OCI-LY3 (cell line): ENCODE measurements around the gene NECAB2.

Experiments used
- H2AFZ ChIP-seq: fragments of 200-600, 300-600 bp; shearing (Covaris generic); 2 replicates; pipeline ENCODE4 v1.6.0; 2014; ENCODE audit warnings: antibody characterized with exemption, low read depth, low read length
- H3K27ac ChIP-seq: fragments of 200-600, 300-600 bp; sonication (generic); 2 replicates; pipeline ENCODE4 v1.5.1; 2014; ENCODE audit warnings: mild to moderate bottlenecking, low read length, moderate library complexity, mixed read lengths
- H3K27me3 ChIP-seq: fragments of 200-600, 300-600 bp; sonication (generic); 2 replicates; pipeline ENCODE4 v1.6.1; 2014; ENCODE audit warnings: low read depth, low read length, mixed read lengths
- H3K36me3 ChIP-seq: fragments of 200-600, 300-600 bp; sonication (generic); replicated peaks from 2 replicates; pipeline ENCODE3; 2014; ENCODE audit warnings: low read depth, low read length, mixed read lengths
- H3K4me1 ChIP-seq: fragments of 300-600, 200-600 bp; sonication (generic); 2 replicates; pipeline ENCODE4 v1.6.1; 2014; ENCODE audit warnings: low read length, mixed read lengths
- H3K4me2 ChIP-seq: fragments of 200-600, 300-600 bp; sonication (generic); 2 replicates; pipeline ENCODE4 v1.6.1; 2014; ENCODE audit warnings: low read length, mixed read lengths
- H3K4me3 ChIP-seq: fragments of 300-600, 200-600 bp; sonication (generic); 2 replicates; pipeline ENCODE4 v1.5.1; 2014; ENCODE audit warnings: antibody characterized with exemption, mild to moderate bottlenecking, low read length, moderate library complexity
- H3K79me2 ChIP-seq: fragments of 300-600, 200-600 bp; shearing (Covaris generic); 2 replicates; pipeline ENCODE4 v1.6.1; 2014; ENCODE audit warnings: mild to moderate bottlenecking, low read length, mixed read lengths
- H3K9ac ChIP-seq: fragments of 300-600, 200-600 bp; shearing (Covaris generic); 2 replicates; pipeline ENCODE4 v1.6.0; 2014; ENCODE audit warnings: mild to moderate bottlenecking, low read length, moderate library complexity
- H3K9me3 ChIP-seq: fragments of 200-600, 300-600 bp; shearing (Covaris generic); 2 replicates; pipeline ENCODE4 v1.6.1; 2014; ENCODE audit warnings: low read length, mixed read lengths; ENCODE audit not compliant: insufficient read depth
- H4K20me1 ChIP-seq: fragments of 200-600, 300-600 bp; sonication (generic); 2 replicates; pipeline ENCODE4 v1.6.1; 2016; ENCODE audit warnings: low read length, mixed read lengths; ENCODE audit not compliant: insufficient read depth
- CTCF ChIP-seq: fragments of 200-600, 300-600 bp; sonication (generic); IDR thresholded peaks from 2 replicates; pipeline ENCODE4 v1.5.1; 2014; ENCODE audit warnings: antibody characterized with exemption, low read length, low read depth
- EZH2phosphoT487 ChIP-seq: fragments of 200-600 bp; shearing (Covaris generic); IDR thresholded peaks from 2 replicates; pipeline ENCODE4 v1.6.1; 2018; ENCODE audit warnings: antibody characterized with exemption, mixed run types, low read depth

The NECAB2 gene

GRCh38 chr16:83924686-83925085 lies 43.4 kb upstream of the NECAB2 start:
- Histone ChIP-seq H3K9me3 (no peaks in the 10 kb centered on the region), H3K36me3 (no peaks in the 10 kb centered on the region), H3K79me2 (no peaks in the 10 kb centered on the region), H3K9ac (no peak overlapping the region), H3K4me3 (no peak overlapping the region), H4K20me1 (no peaks in the 10 kb centered on the region), H2AFZ (no peak overlapping the region), H3K27ac (no peak overlapping the region), H3K4me2 (no peak overlapping the region), H3K4me1 (no peaks in the 10 kb centered on the region), H3K27me3 (no peaks in the 10 kb centered on the region)
- TF ChIP-seq CTCF (no peak), EZH2phosphoT487 (no peak)

- TF ChIP-seq EZH2phosphoT487, result no peak
- no peak for TF ChIP-seq CTCF
- Histone ChIP-seq H3K9ac (no peak overlapping the region), H3K27ac (no peak overlapping the region), H3K4me3 (no peak overlapping the region), H3K4me2 (no peak overlapping the region), H3K79me2 (no peaks in the 10 kb centered on the region), H3K9me3 (no peaks in the 10 kb centered on the region), H3K36me3 (no peaks in the 10 kb centered on the region), H3K4me1 (no peaks in the 10 kb centered on the region), H2AFZ (no peak overlapping the region), H4K20me1 (no peaks in the 10 kb centered on the region), H3K27me3 (0 out of 2 replicates have a peak, but pooled peaks cover 3% of the 10 kb centered on the region)
Observed at GRCh38 chr16:83925095-83925905, 42.7 kb upstream of the NECAB2 start.

GRCh38 chr16:83925957-83926725 lies 41.9 kb upstream of the NECAB2 start:
- TF ChIP-seq EZH2phosphoT487 (no peak), CTCF (no peak)
- Histone ChIP-seq H3K4me1 (no peaks in the 10 kb centered on the region), H3K4me2 (no peak overlapping the region), H3K27me3 (0 out of 2 replicates have a peak, but pooled peaks cover 3% of the 10 kb centered on the region), H4K20me1 (no peaks in the 10 kb centered on the region), H3K27ac (no peak overlapping the region), H3K9me3 (no peaks in the 10 kb centered on the region), H2AFZ (no peak overlapping the region; the same call in 1 of the 2 replicates), H3K4me3 (no peak overlapping the region), H3K79me2 (no peaks in the 10 kb centered on the region), H3K36me3 (no peaks in the 10 kb centered on the region), H3K9ac (no peak overlapping the region)

- Histone ChIP-seq H2AFZ (no peak overlapping the region; the same call in 1 of the 2 replicates), H3K27ac (no peak overlapping the region), H3K9ac (no peak overlapping the region), H3K79me2 (no peaks in the 10 kb centered on the region), H3K4me3 (no peak overlapping the region), H3K4me2 (no peak overlapping the region), H3K36me3 (no peaks in the 10 kb centered on the region), H3K9me3 (no peaks in the 10 kb centered on the region), H4K20me1 (no peaks in the 10 kb centered on the region), H3K4me1 (no peaks in the 10 kb centered on the region), H3K27me3 (0 out of 2 replicates have a peak, but pooled peaks cover 3% of the 10 kb centered on the region)
- TF ChIP-seq EZH2phosphoT487 (no peak), CTCF (peak; percentile 80)
Observed at GRCh38 chr16:83926726-83927397, 41.2 kb upstream of the NECAB2 start.
